MG63 (cell line): ENCODE results near the gene TMEM272. TPM values are rescaled to one million over a fixed set of nuclear protein-coding genes. Genes with fewer than 3 reads are reported as not detected.
A peak's percentile ranks its signal among the peaks of the same experiment; 100 is the strongest.

ENCODE experiments used
- DNase-seq: peaks from one replicate; pipeline ENCODE4 v3.0.0-alpha.2; 2020
- H3K27me3 ChIP-seq: fragments of 250-450 bp; sonication (Bioruptor Pico); 2 replicates; pipeline ENCODE4 v1.5.1; 2020; ENCODE audit warnings: mild to moderate bottlenecking, moderate library complexity
- H3K36me3 ChIP-seq: fragments of 250-450 bp; sonication (Bioruptor Pico); 2 replicates; pipeline ENCODE4 v1.5.1; 2020; ENCODE audit warnings: mild to moderate bottlenecking, moderate library complexity
- H3K4me3 ChIP-seq: fragments of 250-450 bp; sonication (Bioruptor Pico); 2 replicates; pipeline ENCODE4 v1.5.1; 2020; ENCODE audit warnings: mild to moderate bottlenecking, moderate library complexity
- H3K9me3 ChIP-seq: fragments of 250-450 bp; sonication (Bioruptor Pico); 2 replicates; pipeline ENCODE4 v1.5.1; 2020; ENCODE audit warnings: mild to moderate bottlenecking, moderate library complexity
- total RNA-seq: library from RNA; depleted of rRNA; stranded (reverse); fragments of >200 nt; shearing (Covaris generic); gene quantifications from 2 replicates; pipeline ENCODE4 v1.2.3, GENCODE V29; 2014; ENCODE audit warnings: low replicate concordance

TMEM272 gene
- total RNA-seq, 1 experiment from 2014 or later, result not detected

DNA sequence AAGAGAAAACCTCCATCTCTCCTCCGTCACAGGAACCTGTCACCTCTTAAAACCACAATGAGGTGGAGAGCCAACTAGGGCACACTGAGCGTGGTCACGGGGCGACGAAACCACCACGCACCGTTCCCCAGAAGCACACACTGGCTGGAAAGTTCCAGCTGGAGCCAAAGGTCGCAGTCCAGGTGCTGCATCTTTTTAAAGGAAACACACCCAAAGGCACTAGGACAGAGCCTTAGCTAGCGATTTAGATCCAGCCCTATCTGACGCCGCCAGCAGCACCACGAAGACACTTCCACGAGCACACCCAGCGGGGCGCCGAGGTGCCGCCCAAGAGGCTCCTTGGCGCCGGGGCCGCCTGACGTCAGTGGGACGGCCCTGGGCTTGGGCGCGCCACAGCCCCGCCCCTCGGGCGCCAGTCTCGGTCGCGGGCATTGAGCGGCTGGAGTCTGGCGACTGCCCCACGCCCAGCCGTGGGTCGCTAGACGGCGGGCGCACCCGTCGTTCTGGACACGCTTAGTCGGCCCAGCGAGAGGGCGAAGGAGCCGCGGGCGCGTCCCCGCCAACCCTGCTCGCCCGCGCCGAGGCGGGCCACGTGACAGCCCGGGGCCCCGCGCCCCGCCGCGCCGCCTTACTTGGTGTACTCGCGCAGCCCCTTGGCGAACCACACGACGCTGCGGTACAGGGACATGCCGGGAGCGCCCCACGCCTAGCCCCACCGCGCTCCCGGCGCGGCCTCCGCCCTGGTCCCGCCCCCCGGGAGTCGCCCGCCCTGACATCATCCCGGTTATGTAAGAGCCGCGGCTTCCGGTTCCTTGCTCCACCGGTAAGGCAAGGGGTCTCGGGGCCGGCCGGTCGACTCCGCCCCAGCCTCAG lies 41.3 kb downstream of the TMEM272 start, which contains the start of gene DHRS12:
Gene DHRS12, minus strand, starts transcription at position 742 of the 873 bp plus-strand sequence. CDS start 4,504 bp downstream, outside the sequence.
- peak; percentile 84 for DNase-seq
- Histone ChIP-seq H3K4me3 (peak within 1 kb of the TSS; percentile 64), H3K9me3 (no peaks in the 10 kb centered on the region), H3K27me3 (no peaks in the 10 kb centered on the region), H3K36me3 (no peaks in the 10 kb centered on the region)

DNA sequence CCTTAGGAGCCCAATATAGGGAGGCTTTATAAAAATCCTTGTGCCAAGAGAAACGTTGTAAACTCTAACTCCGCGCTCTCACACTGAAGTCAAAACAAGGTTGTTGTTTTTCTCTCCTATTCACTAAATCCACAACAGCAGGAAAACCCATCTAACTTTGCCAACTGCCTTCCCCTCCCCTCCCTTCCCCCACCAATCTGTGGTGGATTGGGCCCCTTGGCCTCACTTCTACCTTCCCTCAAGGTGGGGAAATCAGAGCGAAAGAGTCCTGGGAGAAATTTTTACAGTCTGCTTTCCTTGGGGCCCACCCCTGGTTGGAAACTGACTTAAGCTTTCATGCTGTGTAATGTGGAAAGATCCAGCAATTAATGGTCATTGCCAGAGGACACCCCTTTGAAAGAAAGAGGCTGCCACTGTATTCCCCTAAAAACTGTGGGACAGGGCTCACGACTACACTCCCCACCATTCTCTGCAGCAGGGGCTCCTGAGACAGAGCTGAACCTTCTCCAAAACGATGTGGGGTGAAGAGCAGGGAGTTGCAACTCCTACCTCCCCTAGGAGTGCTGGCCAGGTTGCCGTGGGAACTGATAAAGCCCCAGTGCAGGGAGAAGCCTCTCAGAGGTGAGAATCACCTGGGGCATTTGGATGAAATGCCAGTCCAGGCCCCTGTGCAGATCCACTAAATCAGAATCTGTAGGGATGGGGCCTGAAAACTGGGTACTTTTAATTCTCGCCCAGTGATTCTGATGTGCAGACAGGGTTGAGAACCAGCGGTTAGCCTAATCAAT lies 42.2 kb downstream of the TMEM272 start:
- no peaks in the 10 kb centered on the region for H3K36me3 ChIP-seq
- peak overlapping the region; percentile 64 for H3K4me3 ChIP-seq
- no peak for DNase-seq
- no peaks in the 10 kb centered on the region for H3K9me3 ChIP-seq
- H3K27me3 ChIP-seq, result no peaks in the 10 kb centered on the region

DNA sequence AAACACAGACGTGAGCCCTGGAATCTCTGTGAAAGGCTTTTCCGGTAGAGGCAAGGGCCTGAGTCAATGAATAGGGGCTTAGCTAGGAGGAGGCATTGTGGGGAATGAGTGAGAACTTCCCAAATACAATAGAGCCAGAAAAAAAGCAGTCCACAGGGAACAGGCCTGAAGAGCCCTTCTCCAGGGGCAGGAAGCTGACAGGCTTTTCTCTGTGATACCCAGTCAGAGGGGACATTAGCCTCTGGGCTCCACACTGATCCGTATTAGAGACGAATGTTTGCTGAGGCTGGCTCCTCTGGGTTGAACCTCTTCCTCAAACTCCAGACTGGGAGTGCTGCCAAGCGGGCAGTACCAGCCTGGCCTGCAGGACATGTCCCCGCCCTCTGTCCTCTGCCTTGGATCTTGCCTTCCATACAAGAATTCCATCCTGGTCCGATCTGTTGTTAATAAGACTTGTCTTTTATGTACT lies 43.3 kb downstream of the TMEM272 start:
- peak; percentile 29 for DNase-seq
- H3K9me3 ChIP-seq, result no peaks in the 10 kb centered on the region
- no peak overlapping the region for H3K4me3 ChIP-seq
- no peaks in the 10 kb centered on the region for H3K27me3 ChIP-seq
- H3K36me3 ChIP-seq, result no peaks in the 10 kb centered on the region

DNA sequence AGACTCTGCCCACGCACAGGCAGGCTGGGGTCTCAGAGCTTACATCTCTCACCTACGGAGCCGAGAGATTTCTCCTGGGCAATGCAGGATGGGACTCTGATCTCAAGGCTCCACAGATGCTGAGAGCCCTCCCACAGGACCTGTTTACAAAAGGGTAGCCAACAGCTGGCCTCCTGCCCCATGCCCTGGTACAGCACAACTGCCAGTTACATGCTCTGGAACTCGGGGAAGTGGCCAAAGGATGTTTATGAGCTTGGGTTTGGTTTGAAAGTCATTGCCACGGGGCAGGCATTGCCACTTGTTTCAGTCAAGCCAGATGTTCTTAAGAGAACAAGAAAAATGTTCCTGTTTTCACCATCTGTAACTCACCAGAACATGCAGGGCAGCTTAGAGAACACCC lies 44.5 kb downstream of the TMEM272 start:
- Histone ChIP-seq H3K4me3 (no peak overlapping the region), H3K9me3 (no peaks in the 10 kb centered on the region), H3K27me3 (no peaks in the 10 kb centered on the region), H3K36me3 (no peaks in the 10 kb centered on the region)
- peak; percentile 66 for DNase-seq

DNA sequence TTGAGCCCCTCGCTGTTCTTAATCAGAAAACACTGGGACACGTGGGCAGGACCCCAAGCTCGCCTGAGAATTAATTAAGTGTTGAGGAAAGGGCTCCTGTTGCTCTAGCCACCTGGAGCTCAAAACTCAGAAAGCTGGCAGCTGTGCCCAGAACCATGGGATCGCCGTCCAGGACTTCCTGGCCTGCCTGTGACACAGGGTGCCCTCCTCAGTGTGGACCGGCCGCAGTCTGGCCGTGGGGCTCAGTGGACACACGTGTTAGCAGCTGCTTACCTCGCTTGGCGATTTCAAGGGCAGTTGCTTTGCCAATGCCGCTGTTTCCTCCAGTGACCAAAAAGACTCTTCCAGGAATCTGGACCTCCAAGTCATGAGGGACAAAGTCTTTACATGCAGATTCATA lies 45.7 kb downstream of the TMEM272 start:
- no peak for DNase-seq
- no peaks in the 10 kb centered on the region for H3K27me3 ChIP-seq
- H3K4me3 ChIP-seq, result no peak overlapping the region

DNA sequence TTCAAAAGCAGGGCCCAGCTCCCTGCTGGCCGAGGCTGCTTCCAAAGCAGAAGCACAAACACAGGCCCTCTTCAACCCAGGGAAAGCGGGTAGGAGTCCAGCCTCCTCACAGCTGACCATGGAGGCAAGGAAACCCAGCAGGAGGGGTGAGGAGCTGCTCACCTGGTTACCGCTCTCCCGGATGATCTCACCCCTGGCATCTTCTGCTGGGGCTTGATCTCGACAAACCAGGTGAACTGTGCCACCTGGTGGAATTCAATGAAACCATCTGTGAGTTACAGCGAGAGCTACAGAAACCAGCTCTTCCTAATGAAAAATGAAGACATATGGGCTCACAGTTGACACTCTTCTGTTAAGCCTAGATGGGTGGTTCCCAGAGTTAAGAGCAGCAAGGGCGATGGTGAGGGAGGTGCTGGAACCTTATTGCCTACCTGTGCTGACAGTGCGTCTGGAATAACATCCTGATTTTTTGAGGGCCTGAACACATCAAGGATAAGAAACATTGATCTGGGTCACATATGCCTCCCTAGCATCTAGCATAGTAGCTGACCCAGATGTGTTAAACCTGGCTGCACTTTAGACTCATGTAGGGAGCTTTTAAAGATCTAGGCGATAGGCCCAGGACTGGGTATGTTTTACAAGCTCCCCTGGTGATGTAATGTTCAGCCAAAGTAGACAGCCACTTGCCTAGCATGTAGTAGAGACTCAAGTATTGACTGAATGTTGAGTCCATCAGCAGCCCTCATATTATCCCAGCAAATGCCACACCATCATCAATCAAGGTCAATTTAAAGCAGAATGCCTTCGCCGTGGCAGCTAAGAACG lies 47.1 kb downstream of the TMEM272 start:
- peak; percentile 42 for DNase-seq
- H3K9me3 ChIP-seq, result no peaks in the 10 kb centered on the region
- H3K27me3 ChIP-seq, result no peaks in the 10 kb centered on the region
- no peak overlapping the region for H3K4me3 ChIP-seq
- no peaks in the 10 kb centered on the region for H3K36me3 ChIP-seq

More for the DNA sequence above, 45.7 kb downstream of the TMEM272 start:
- H3K9me3 ChIP-seq, result no peaks in the 10 kb centered on the region
- H3K36me3 ChIP-seq, result no peaks in the 10 kb centered on the region

DNA sequence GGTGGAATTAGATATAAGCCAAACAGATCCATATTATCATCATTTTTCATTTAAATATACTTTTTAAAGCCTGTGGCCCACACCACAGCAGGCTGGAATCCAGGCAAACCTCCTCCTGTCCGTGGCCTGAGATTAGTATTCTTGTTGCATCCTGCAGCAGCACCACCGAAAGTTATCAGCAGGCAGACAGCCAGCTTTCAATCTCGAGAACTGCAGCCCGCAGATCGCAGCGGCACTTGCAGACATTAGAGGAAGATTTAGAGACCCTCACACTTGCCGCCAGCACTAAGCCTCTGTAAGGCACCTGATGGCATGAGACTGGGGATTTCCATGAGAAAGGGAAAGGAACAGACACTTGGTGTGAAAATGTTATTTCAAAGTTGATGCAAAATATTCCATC lies 48.4 kb downstream of the TMEM272 start:
- no peak for DNase-seq
- Histone ChIP-seq H3K27me3 (no peaks in the 10 kb centered on the region), H3K4me3 (no peak overlapping the region), H3K9me3 (no peaks in the 10 kb centered on the region), H3K36me3 (no peaks in the 10 kb centered on the region)

DNA sequence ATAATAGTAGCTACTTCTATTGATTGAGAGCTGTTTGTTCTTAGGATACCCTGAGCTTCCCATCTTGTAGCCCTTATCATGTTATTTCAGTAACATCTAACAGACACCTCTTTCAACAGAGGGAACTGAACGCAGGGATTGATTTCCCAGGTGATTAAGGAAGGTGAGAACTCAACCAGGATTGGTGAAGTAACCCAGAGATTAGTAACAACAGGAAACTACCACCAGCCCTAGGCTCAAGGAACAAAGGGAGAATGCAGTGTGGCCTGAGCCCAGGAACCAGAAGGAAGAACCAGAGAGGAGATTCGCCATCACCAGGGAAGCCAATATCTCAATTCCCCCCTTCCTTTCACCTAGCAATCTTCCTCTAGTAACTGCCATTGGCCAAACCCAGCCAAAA lies 49.6 kb downstream of the TMEM272 start:
- H3K27me3 ChIP-seq, result no peaks in the 10 kb centered on the region
- no peaks in the 10 kb centered on the region for H3K36me3 ChIP-seq
- no peak for DNase-seq

DNA sequence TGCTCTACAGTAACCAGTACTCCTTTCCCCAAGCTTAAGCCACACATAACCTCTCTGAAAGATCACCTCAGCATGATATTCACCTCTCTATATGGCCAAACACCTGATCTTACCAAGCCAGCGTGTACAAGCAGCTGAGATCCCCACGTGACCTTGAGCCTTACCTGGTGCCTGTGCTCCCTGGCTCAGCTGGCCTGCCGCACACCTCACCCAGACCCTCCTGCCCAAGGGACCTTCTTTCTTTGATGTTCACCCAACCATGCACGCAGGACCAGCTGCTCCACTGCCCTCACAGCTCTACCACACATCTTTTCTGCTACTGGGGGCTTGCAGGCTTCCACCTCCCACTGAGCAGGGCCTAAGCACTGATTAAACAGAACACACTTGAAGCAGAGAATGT lies 50.0 kb downstream of the TMEM272 start:
- DNase-seq, result no peak
- Histone ChIP-seq H3K4me3 (no peak overlapping the region), H3K27me3 (no peaks in the 10 kb centered on the region), H3K9me3 (no peaks in the 10 kb centered on the region), H3K36me3 (no peaks in the 10 kb centered on the region)

More for the DNA sequence above, 49.6 kb downstream of the TMEM272 start:
- H3K9me3 ChIP-seq, result no peaks in the 10 kb centered on the region
- no peak overlapping the region for H3K4me3 ChIP-seq

DNA sequence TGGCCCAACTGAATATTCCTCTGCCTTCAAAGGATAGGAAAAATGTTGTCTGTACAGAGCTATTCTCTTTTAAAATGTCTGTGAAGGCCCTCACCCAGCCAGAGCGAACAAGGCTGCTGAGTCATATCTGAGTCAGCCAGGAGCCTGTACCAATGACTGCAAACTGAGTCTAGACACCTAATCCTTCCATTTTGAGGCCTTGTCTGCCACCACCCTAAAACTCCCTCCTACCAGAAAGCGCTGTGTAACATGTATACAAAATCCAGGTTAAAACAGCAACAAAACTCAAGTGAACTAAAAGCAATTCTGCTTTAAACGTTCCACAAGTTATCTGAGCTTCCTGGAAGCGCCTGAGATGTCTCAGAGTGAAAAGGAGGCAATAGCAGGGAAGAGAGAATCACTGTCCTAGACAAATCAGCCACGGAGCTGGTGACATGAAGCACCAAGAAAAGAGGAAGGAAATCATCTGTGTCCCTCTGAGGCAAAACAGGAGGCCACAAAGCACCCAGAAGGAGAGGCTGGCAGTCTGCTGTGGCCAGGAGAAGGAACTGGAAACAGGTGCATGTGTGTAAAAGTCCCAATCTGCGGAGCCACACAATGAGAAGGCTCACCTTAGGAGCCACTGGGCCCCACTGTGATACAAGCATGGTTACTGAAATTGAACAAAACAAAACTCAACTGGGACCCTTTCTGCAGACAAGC lies 51.3 kb downstream of the TMEM272 start:
- H3K4me3 ChIP-seq, result no peak overlapping the region
- no peaks in the 10 kb centered on the region for H3K36me3 ChIP-seq
- H3K27me3 ChIP-seq, result no peaks in the 10 kb centered on the region
- peak; percentile 83 for DNase-seq
- H3K9me3 ChIP-seq, result no peaks in the 10 kb centered on the region

DNA sequence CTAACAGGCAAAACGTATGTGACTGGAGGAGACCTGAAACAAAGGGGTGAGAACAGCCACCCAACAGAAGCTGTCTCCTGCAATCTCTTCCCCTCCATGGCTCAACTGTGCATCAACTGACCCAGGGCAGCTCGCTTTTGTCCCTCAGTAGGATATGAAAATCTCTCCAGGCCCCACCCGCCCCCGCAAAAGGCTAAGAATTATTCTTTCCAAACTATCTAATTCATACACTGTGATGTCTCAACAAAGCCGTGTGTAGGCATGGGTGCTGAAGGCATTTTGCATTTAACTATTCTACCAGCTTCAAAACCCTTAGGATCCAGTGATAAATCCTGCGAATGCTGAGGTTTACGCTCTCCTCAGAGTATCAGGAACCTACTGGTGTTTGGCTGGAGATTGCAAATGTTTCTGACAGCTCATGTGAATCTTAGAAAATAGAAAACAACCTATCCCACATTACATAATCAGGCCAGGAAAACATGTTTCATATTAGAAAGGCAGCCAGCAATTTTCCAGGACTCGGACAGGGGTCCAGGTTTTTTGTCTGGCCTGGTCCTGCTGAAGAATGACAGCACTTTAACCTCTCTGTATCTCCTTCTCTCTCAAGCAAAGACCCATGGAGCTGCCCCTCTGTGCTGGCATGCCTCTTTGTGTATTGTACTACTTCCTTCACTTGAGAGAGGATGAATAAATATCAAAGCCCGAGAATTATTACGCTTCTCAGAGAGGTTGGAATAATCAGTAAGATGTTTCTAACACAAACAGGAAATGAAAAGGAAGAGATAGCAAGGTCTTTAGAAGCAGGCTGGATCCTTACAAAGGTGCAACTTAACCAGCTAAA lies 58.3 kb downstream of the TMEM272 start:
- H3K9me3 ChIP-seq, result no peaks in the 10 kb centered on the region
- H3K4me3 ChIP-seq, result no peak overlapping the region
- DNase-seq, result no peak
- H3K27me3 ChIP-seq, result no peaks in the 10 kb centered on the region
- no peaks in the 10 kb centered on the region for H3K36me3 ChIP-seq

DNA sequence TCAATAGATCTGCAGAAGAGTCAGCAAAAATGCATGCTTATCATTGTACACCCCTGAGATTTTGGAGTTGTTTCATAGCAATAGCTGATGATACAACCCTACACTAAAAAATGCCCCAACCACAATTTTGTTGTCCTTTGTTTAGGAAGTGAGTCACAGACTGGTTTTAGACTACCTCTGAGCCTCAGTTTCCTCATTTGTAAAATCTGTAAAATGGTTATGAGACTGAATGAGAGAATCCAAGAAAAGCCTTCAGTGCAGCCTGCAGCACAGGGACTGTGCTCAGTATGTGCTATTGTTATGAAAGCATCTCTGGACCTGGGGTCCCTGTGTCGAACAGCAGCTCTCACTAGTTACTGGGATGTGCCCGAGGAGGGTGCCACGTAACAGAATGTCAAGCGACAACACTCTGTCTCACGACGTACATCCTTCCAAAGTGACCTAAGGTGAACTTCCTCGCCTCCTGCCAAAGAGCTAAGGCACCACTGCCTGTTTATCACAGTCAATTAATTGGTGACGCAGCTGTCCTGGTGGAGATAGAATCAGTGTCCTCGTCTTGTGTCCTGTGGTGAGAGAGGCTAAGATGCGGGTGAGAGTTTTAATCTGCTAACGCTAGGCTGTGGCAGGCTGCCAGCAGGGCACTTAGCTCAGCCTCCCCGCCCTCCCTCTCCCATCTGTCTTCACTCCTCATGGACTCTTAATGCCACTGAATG lies 59.1 kb downstream of the TMEM272 start:
- H3K27me3 ChIP-seq, result no peaks in the 10 kb centered on the region
- no peak overlapping the region for H3K4me3 ChIP-seq
- no peaks in the 10 kb centered on the region for H3K36me3 ChIP-seq
- DNase-seq, result no peak
- no peaks in the 10 kb centered on the region for H3K9me3 ChIP-seq

DNA sequence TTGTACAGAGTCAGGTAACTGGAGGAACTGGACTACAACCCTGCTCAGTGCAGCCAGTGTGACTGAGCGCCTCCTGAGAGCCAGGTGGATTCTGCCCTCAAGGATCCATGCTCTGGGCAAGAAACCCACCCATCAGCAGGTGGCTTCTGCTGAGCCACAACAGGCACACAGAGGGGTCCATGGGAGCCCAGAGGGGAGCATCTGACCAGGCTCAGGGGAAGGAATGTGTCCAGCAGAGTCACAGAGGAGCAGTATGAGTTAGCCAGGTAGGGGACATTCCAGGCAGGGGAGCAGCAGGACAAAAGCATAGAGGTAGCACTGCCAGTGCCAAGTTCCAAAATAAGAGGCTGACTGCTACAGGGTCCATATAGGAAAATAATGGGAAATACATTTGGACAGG lies 60.9 kb downstream of the TMEM272 start:
- Histone ChIP-seq H3K36me3 (no peaks in the 10 kb centered on the region), H3K27me3 (no peaks in the 10 kb centered on the region), H3K9me3 (no peaks in the 10 kb centered on the region), H3K4me3 (no peak overlapping the region)
- no peak for DNase-seq

DNA sequence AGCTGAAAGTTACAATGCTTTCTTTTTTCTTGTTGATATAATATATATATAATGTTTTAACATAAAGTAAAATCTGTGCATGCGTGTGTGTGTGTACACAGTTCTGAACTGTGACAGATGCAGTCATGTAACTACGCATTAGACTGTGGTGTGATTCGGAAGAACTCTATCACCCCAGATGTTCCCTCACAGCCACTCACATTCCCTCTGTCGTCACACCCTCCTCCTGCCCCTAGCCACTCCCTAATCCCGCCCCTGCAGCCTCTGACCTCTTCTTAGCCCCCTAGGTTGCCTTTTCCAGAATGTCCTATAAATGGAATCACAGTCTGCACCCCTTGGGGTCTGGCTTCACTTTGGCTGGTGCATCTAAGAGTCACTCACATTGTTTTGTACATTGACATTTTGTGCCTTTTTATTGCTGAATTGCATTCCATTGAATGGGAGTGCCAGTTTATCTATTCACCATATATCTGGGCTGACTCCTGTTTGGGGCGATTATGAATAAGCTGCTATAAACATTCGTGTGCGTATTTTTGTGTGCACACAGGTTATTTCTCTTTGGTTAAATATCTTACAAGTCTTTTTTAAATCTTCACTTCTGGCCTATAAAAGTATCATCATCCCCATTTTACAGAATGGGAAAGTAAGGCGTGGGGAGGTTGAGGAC lies 61.4 kb downstream of the TMEM272 start:
- no peak for DNase-seq

More for the DNA sequence above, 61.4 kb downstream of the TMEM272 start:
- Histone ChIP-seq H3K4me3 (no peak overlapping the region), H3K27me3 (no peaks in the 10 kb centered on the region), H3K9me3 (no peaks in the 10 kb centered on the region), H3K36me3 (no peaks in the 10 kb centered on the region)
